Measurements from ENCODE around the gene CSMD2. TPM values are rescaled to one million over a fixed set of nuclear protein-coding genes. Genes with fewer than 3 reads are reported as not detected.

Gene CSMD2
- total RNA-seq, 1 donor from 2014 or later = 2.6 TPM

GRCh38 chr1:34055818-34056217, 109.2 kb downstream of the CSMD2 start:
- no peak overlapping the region for H3K4me2 ChIP-seq
- no peaks in the 10 kb centered on the region for H3K36me3 ChIP-seq
- H3K9me3 ChIP-seq (ENCODE audit: low read depth) = no peaks in the 10 kb centered on the region
- no peak for DNase-seq (ENCODE audit: low spot score)
- no peaks in the 10 kb centered on the region for H3K27me3 ChIP-seq
- H3K27me3 Mint-ChIP-seq (ENCODE audit: insufficient read depth, low read depth) = peaks cover 4% of the 10 kb centered on the region
- no peaks in the 10 kb centered on the region for H4K20me1 ChIP-seq (ENCODE audit: low read depth)
- H3K4me1 Mint-ChIP-seq = peaks cover 8% of the 10 kb centered on the region
- H2AFZ ChIP-seq (replicated peaks) = no peak overlapping the region
- H3K9me3 Mint-ChIP-seq = no peaks in the 10 kb centered on the region
- no peaks in the 10 kb centered on the region for H3K79me2 ChIP-seq (ENCODE audit: low read depth)
- no peaks in the 10 kb centered on the region for H3F3A ChIP-seq (ENCODE audit: low read depth)
- no peak overlapping the region for H3K27ac ChIP-seq
- no peak overlapping the region for H3K4me3 Mint-ChIP-seq
- no peak overlapping the region for H3K27ac Mint-ChIP-seq
- H3K4me3 ChIP-seq = no peak overlapping the region
- H3K9ac ChIP-seq = no peak overlapping the region
- no peak for TF ChIP-seq CTCF (IDR thresholded peaks at IDR 0.05)
- no peak for TF ChIP-seq EZH2 (IDR thresholded peaks at IDR 0.05)
- TF ChIP-seq EZH2phosphoT487 (IDR thresholded peaks at IDR 0.05) = no peak
- no peaks in the 10 kb centered on the region for H3K36me3 Mint-ChIP-seq
- peaks cover 3% of the 10 kb centered on the region for H3K4me1 ChIP-seq

GRCh38 chr1:34054920-34055319, 110.1 kb downstream of the CSMD2 start:
- Histone ChIP-seq H3K4me3 (no peak overlapping the region), H3K27ac (no peak overlapping the region), H3K9ac (no peak overlapping the region), H3K4me1 (peaks cover 3% of the 10 kb centered on the region), H3K36me3 (no peaks in the 10 kb centered on the region), H2AFZ (replicated peaks) (no peak overlapping the region), H4K20me1 (ENCODE audit: low read depth) (no peaks in the 10 kb centered on the region), H3F3A (ENCODE audit: low read depth) (no peaks in the 10 kb centered on the region), H3K27me3 (no peaks in the 10 kb centered on the region), H3K4me2 (no peak overlapping the region), H3K79me2 (ENCODE audit: low read depth) (no peaks in the 10 kb centered on the region), H3K9me3 (ENCODE audit: low read depth) (no peaks in the 10 kb centered on the region)
- Mint-ChIP-seq H3K4me1 (peaks cover 5% of the 10 kb centered on the region), H3K27ac (no peak overlapping the region), H3K36me3 (no peaks in the 10 kb centered on the region), H3K9me3 (no peaks in the 10 kb centered on the region), H3K4me3 (no peak overlapping the region), H3K27me3 (ENCODE audit: insufficient read depth, low read depth) (peaks cover 2% of the 10 kb centered on the region)
- TF ChIP-seq EZH2phosphoT487 (IDR thresholded peaks at IDR 0.05) = no peak
- TF ChIP-seq EZH2 (IDR thresholded peaks at IDR 0.05) = no peak
- TF ChIP-seq CTCF (IDR thresholded peaks at IDR 0.05) = no peak
- DNase-seq (ENCODE audit: low spot score) = no peak

- H3K4me3 Mint-ChIP-seq = no peak overlapping the region
- no peaks in the 10 kb centered on the region for H3K36me3 ChIP-seq
- no peak overlapping the region for H3K4me2 ChIP-seq
- H3K9me3 ChIP-seq (ENCODE audit: low read depth) = no peaks in the 10 kb centered on the region
- no peak overlapping the region for H3K4me3 ChIP-seq
- no peaks in the 10 kb centered on the region for H3F3A ChIP-seq (ENCODE audit: low read depth)
- peaks cover 5% of the 10 kb centered on the region for H3K4me1 Mint-ChIP-seq
- H3K27ac ChIP-seq = no peak overlapping the region
- H4K20me1 ChIP-seq (ENCODE audit: low read depth) = no peaks in the 10 kb centered on the region
- no peak for DNase-seq (ENCODE audit: low spot score)
- H3K27ac Mint-ChIP-seq = no peak overlapping the region
- H3K9ac ChIP-seq = no peak overlapping the region
- H3K27me3 ChIP-seq = no peaks in the 10 kb centered on the region
- no peaks in the 10 kb centered on the region for H3K27me3 Mint-ChIP-seq (ENCODE audit: insufficient read depth, low read depth)
- TF ChIP-seq CTCF (IDR thresholded peaks at IDR 0.05) (no peak), EZH2 (IDR thresholded peaks at IDR 0.05) (no peak), EZH2phosphoT487 (IDR thresholded peaks at IDR 0.05) (no peak)
- H3K9me3 Mint-ChIP-seq = no peaks in the 10 kb centered on the region
- no peak overlapping the region for H2AFZ ChIP-seq (replicated peaks)
- H3K4me1 ChIP-seq = peaks cover 3% of the 10 kb centered on the region
- H3K79me2 ChIP-seq (ENCODE audit: low read depth) = no peaks in the 10 kb centered on the region
- H3K36me3 Mint-ChIP-seq = no peaks in the 10 kb centered on the region
Observed at GRCh38 chr1:34053660-34054059, 111.4 kb downstream of the CSMD2 start.

All from neural progenitor cell (in vitro differentiated cells).